Measurements from ENCODE around the gene FHIP1A.

DNA sequence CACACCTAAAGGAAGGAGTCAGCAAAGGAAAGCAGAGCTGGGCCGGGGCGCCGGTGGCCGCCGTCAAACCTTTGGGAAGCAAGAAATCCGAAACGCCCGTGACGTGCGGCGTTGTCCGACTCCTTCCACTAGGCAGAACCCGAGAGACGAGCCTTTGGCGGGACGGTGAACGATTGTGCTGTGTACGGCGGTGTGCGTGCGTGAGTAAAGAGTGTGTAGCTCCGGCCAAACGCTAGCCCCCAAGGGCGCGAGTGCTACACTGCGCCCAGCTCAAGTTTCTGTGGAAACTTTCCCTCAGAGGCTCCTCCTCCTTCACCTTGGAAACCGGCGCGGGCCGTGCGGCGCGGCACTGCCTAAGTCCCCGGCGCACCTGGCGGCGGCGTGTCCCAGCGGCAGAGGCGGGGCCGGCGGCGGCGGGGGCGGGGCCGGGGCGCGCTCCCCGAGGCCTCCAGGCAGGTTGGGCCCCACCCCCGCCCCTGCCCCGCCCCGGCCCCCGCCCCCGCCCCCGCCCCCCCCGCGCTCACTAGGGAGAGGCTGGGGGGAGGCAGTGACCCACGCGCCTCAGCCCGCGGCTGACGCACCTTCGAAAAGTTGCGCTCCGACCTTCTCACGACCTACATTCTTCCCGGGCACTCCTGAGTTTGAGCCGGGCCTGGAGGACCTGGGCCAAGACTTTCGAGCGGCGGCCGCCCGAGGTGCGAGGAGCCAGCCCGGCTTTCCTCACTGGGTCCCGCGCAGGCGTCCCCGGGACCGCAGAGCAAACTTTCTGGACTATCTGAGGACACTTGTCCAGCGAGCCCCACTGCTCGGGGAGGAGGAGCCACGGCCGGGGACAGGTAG, at the start of gene FHIP1A:
- TF ChIP-seq TAF1 (IDR thresholded peaks at IDR 0.05; ENCODE audit: borderline replicate concordance, insufficient read depth, low read length) (no peak), POLR2AphosphoS5 (IDR thresholded peaks at IDR 0.05; ENCODE audit: low read depth, low read length) (no peak)
